GM18870 (cell line): ENCODE data around the gene C1orf167.

Experiments used
- ATAC-seq: cut with Tn5 transposase; IDR thresholded peaks from one replicate; pipeline ENCODE4 v1.9.1; 2021; ENCODE audit warnings: moderate library complexity; ENCODE audit not compliant: unreplicated experiment

The C1orf167 gene

DNA sequence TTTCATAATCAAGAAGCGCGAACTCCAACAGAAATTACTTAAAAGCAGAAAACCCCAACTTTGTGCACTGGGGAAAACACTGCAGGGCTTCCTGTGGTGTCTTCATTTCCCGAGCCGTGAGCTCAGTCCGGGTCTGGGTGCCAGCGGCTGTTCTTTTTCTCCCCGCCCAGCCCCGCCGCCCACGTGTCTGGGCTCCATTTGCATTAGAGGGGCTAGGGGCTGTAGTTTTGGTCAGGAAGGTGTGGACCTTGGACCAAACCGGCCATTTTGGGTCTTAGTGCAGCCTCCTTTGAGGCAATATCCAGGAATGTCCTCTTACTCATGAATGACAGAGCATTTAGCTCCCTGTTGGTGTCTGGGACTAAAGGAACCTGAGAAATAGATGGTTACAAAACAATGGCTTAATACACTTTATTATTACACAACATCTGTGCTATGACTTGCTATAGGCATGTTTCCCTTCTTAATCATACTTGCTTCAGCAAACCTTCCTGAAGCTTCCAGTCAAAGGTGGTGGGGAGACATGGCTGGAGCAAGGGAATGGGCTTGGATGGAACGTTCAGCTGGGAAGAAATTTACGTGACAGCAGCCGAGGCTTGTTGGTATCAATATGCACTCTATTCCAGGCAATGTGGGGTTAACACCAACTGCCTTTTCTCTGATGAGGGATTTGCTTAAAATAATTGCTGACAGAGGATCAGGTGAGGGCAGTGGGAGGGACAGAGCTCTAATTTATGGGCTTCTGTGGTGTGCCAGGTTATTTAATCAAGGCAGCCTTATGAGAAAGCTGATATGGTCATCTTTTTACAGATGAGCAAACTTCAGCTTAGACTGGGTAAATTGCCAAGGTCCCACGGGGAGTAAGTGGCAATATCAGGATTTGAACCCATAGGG, 25.0 kb upstream of the C1orf167 start:
- ATAC-seq: no peak

DNA sequence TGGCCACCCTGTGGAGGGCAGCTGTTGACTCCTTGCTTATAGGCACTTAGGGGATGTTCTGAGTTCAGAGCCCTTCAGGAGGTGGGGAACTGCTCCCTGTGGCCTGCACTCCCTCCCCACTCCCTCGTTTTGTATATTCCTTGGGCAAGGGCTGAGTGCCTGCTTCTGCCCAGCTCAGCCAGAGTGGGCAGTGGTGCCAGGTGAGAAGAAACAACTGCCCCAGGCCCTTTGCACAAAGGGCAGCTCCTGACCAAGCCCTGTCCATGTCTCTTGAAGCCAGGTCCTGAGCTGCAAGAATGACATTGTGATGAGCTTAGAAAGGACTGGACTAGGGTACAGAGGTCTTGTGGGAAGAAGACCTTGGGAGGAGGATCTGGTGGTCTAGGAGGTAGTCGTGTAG, 23.9 kb upstream of the C1orf167 start:
- no peak for ATAC-seq

- no peak for ATAC-seq
Observed at GRCh38 chr1:11738783-11739182, 23.2 kb upstream of the C1orf167 start.

DNA sequence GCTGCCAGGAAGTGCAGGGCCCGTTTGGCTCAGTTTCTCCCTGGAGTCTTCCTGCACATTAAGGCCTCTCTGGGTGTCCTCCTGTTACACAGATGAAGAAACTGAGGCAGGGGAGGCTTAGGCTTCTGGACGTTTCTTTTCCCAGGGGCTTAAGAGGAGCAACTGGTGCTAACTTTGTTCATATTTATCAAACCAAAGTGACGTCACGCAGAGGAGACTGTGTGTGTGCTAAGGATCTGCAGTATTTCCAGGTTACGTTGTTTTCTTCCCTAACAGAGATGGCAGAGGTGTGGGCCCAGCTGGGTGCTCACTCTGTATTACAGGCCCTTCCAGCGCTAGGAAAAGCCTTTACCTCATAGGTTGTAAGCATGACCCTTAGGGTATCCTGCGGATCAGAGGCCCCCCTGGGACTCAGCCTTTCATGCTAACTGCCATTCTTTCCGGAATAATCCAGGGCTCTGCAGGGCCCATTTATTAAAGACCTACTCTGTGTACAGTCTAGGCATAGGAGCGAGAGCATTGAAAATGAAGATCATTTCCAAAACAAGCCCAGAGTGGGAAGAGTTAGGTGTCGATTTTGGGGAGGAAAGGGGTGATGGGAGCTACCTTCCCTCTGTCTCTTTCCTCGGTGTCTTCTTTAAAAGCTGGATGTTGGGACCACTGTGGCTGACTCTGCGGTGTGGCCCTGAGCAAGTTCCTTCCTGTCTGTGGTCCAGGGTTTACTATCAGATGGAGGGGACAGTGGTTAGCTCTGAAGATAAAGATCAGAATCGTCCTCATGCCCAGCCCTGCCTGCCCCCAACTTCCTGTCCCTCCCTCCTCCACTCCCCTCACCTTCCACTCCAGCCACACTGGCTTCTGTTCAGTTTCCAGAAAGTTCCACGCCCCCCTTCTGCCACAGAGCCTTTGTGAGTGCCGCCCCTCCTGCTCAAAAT, 21.5 kb upstream of the C1orf167 start:
- ATAC-seq: no peak

DNA sequence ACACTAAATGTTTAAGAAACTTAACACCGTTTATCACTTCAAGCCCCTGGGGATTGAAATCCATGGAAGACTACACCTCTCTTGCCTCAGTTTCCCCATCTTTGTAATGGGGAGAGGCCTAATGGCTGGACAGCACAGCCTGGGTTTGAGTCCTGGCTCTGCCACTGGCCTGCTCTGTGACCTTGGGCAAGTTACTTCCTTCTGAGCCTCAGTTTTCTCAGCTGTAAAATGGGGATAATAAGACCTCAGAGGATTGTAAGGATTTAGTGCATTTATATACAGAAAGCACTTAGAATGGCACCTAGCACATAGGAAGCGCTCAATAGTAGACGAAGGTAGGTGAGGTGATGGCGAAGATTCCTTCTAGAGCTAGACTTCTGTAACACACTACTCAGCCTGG, 20.5 kb upstream of the C1orf167 start:
- no peak for ATAC-seq

- no peak for ATAC-seq
Observed at GRCh38 chr1:11741919-11742558, 20.0 kb upstream of the C1orf167 start.

GRCh38 chr1:11744287-11744686, 17.7 kb upstream of the C1orf167 start:
- no peak for ATAC-seq

GRCh38 chr1:11746092-11746491, 15.9 kb upstream of the C1orf167 start:
- no peak for ATAC-seq

- no peak for ATAC-seq
Observed at GRCh38 chr1:11746795-11747487, 15.1 kb upstream of the C1orf167 start.

GRCh38 chr1:11748294-11749202, 13.4 kb upstream of the C1orf167 start:
- no peak for ATAC-seq

- ATAC-seq: no peak
Observed at GRCh38 chr1:11749203-11749689, 12.7 kb upstream of the C1orf167 start.

DNA sequence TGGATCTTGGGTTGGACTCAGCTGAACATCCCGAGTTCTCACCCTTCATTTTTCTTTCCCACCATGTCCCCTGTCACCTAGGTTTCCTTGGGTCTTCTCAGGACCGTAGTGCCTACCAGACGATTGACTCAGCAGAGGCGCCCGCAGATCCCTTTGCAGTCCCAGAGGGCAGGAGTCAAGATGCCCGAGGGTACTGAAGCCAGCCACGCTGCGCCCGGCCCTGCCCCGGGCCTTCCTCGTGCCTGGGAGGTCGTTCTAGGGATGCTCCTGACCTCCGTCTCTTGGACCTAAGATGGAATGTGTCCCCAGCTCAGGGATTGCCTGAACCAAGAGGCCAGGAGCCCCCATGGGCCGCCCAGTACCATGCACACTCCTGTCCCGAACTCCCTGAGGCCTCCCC, 12.0 kb upstream of the C1orf167 start:
- ATAC-seq: no peak

GRCh38 chr1:11751087-11751486, 10.9 kb upstream of the C1orf167 start:
- ATAC-seq: no peak

- no peak for ATAC-seq
Observed at GRCh38 chr1:11752359-11753088, 9.5 kb upstream of the C1orf167 start.

DNA sequence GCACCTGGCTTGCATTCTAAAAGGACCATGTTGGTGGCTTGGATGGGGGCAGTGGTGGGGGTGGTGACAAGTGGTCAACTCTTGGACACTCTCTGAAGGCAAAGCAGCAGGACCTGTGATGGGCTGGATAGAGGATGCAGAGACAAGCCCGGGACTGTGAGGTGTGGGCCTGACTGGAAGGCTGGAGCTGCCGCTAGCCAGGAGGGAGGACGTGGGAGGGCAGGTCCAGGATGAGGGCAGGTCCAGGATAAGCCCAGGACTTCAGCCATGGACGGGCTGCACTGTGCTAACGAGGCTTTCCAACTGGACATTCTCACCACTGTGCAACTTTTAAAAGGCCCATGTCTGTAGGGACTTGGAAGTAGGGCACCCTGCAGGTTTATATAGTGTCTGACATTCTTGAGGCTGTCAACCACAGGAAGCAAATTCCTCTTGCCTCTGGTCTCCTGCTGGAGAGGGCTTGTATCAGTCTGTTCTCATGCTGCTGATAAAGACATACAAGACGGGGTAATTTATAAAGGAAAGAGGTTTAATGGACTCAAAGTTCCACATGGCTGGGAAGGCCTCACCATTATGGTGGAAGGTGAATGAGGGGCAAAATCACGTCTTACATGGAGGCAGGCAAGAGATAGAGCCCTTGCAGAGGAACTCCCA, 8.3 kb upstream of the C1orf167 start:
- ATAC-seq: no peak

DNA sequence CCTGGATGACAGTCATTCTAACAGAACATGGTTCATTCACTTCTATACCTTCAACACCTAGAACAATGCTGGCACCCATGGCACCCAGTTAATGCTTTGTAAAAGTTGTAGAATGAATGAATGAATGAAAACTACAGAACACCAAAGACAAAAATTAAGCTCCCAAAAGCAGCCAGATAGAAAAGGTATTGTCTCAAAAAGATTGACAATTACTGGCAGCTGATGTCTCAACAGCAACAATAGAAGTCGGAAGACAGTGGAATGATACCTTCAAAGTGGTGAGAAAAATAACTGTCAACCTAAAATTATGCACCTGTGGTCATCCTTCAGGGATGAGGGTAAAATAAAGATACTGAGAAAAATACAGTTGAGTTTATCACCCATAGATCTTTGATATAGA, 4.9 kb upstream of the C1orf167 start:
- ATAC-seq: no peak

- ATAC-seq: no peak
Observed at GRCh38 chr1:11759791-11760190, 2.2 kb upstream of the C1orf167 start.

DNA sequence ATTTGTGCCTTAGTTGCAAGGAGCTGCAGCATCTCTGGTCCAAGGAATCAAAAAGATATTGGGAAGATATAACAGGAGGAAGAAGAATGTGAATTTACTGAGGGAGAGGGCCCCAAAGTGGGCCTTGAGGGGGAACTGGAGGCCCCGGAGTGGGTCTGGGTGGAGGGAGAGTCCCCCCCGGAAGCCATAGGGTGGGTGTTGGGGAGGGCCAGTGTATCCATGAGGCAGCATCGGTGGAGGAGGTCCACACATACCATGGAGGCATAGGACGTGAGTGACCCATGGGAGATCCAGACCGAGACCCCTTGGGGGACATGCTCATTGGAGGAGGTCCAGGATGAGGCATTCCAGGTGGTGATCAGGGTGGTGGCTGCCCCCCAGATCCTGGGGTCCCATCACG, 708 bp upstream of the C1orf167 start:
- ATAC-seq: no peak
